ENCODE data around the gene FABP6.
"Not testable (repeated sequence)": the region's sequence is repeated elsewhere in the genome, so short reads cannot be mapped to it uniquely, and the experiment has no call there.

The FABP6 gene

DNA sequence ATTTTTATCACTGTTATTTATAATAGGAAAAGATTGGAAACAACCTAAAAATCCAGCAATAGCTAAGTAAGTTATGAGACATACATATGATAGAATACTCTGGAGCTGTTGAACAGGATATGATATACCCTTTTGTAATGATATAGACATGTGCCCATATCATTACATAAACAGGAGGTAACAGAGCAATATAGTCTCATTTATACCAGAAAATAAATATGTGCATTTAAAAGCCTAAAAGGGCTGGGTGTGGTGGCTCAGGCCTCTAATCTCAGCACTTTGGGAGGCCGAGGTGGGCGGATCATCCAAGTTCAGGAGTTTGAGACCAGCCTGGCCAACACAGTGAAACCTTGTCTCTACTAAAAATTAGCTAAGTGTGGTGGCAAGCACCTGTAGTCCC is 2.3 kb upstream of the FABP6 start:
- no peak for DNase-seq

GRCh38 chr5:160230686-160231527 is 1.6 kb downstream of the FABP6 start:
- DNase-seq = no peak

- no peak for DNase-seq
Observed at GRCh38 chr5:160231783-160232342, 2.6 kb downstream of the FABP6 start.

GRCh38 chr5:160233215-160233614 is 3.9 kb downstream of the FABP6 start:
- no peak for DNase-seq

DNA sequence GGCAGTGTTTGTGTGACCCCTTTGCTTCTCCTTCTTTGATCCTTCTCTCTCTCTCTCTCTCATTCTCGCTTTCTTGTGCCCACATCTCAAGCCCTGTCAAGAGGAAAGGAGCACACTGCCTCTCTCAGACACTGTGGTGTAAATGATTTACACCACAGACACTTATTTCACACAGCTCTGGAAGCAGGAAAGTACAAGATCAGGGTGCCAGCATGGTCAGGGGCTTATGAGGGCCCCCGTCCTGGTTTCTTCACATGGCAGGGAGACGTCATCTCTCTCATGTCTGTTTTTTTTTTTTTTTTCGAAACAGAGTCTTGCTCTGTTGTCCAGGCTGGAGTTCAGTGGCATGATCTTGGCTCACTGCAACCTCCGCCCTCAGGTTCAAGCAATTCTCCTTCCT is 6.4 kb downstream of the FABP6 start:
- DNase-seq = no peak

DNA sequence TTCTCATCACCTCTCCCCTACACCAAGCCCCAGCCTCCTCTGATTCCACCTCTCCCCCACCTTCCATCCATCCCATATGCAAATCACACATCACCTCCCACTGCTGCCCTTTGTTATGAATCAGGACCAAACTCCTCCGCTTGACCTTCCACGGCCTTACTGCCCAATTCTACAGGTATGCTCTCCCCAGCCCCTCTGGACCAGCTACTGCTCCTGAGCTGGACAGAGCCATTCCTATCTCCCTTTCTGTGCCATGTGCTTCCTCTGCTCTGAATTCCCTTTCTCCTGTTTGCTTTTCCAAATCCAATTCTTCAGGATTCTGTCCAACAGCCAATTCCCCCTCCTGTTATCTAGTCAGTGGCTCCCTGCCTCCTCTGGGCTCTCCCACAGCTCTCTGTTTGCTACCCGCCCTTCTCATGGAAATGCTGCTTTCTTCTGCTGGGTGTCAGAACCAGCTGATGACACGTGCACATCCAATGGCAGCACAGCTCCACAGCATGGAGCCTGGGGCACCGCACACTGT is 8.3 kb downstream of the FABP6 start:
- DNase-seq = no peak

- no peak for DNase-seq
Observed at GRCh38 chr5:160240350-160240749, 11.0 kb downstream of the FABP6 start.

DNA sequence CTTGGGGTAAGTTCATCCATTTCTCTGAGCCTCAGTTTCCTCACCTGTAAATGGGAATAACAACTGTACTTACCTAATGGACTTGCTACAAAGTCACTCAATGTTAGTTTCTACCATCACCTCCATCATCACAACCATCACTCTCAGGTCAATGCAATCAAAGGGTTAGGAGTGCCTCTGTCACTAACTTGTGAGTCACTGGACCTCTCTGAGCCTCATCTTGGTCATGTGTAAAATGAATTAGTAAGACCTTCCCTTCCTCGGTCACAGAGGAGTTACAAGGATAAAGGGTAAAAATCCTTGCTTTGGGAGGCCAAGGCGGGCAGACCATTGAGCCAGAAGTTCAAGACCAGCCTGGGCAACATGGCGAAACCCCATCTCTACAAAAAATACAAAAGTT is 12.8 kb downstream of the FABP6 start:
- DNase-seq = no peak

DNA sequence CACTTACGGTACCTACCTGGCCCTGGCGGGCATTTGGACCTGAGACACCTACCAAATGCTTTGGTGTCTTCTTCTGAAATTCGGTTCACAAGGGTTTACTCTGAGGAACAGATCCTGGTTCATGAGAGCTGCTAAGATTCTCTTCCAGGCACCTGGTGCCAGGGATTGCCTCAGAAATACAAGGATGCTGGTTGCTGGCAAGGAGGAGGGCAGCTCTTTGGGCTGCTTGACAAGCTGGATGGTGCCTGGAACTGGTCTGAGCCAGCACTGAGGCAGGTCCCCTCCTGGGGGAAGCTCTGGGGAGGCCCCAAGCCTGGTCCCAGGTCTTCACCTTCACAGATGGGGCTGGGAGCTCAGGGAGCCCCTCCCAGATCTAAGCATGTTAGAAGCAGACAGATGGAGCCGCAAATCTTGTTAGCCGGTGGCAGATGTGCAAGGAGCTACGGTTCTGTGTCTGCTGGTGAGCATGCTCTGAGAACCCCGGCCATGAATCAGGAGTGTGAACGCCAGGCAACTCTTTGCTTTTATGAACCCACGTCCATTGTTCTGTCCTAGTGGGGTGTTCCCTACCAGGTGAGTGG is 16.3 kb downstream of the FABP6 start:
- DNase-seq = no peak

- not testable (repeated sequence) for DNase-seq
Observed at GRCh38 chr5:160249570-160249969, 20.3 kb downstream of the FABP6 start.

GRCh38 chr5:160250226-160250625 is 20.9 kb downstream of the FABP6 start:
- DNase-seq = no peak

DNA sequence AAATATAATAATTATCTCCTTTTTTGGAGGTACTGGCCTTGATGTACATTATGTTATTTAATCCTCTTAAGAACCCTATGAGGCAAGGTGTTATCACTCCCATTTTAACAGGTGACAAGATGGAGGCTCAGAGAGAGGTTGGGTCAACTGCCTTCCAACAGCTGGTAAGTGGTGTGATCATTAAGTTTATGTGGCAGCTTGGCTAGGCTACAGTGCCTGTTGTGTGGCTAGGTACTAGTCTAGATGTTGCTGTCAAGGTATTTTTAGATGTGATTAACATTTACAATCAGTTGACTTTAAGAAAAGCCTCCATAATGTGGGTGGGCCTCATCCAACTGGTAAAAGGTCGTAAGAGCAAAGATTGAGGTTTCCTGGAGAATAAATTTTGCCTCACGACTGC is 21.5 kb downstream of the FABP6 start:
- no peak for DNase-seq

GRCh38 chr5:160251406-160252155 is 22.3 kb downstream of the FABP6 start:
- DNase-seq = no peak

GRCh38 chr5:160252916-160253315 is 23.6 kb downstream of the FABP6 start:
- DNase-seq = no peak

DNA sequence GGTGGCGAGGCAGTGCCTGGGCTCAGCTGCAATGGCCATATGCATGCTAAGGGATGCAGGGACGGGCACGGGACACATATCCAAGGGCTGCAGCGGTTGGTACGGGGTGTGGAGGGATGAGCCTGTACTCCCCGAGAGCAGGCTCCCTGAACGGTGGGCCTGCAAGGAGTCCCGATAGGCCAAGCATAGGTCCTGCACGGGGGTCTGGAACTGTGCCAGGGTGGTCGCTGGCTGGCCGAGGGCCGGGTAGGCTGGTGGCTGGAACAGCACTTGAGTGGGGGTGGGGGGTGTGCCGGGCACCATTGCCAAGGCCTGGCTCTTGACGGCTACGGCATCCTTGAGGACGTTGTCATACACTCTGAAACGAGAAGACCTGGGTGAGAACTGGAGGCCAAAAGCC is 24.1 kb downstream of the FABP6 start:
- DNase-seq = no peak

- DNase-seq = no peak
Observed at GRCh38 chr5:160254706-160255105, 25.4 kb downstream of the FABP6 start.

DNA sequence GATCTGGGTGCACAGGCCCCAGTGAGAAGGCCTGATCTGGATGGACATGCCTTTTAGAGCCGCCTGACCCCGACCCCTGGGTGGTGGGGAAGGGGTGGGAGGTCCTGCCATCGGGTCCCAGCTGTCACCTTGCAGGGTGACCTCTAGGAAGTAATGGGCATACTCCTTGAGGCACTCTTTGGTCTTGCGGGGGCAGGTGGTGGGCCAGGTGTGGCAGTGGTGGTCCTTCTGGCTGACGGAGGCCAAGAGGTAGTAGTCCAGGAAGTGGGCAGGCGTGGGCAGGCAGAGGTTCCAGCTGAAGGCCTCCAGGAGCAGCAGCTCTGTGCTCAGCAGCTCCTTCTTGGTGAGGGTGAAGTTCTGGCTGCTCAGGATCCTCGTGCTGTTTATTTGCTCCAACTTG is 30.0 kb downstream of the FABP6 start:
- no peak for DNase-seq

- no peak for DNase-seq
Observed at GRCh38 chr5:160260006-160260775, 30.9 kb downstream of the FABP6 start.

- no peak for DNase-seq
Observed at GRCh38 chr5:160260881-160261815, 31.8 kb downstream of the FABP6 start.

DNA sequence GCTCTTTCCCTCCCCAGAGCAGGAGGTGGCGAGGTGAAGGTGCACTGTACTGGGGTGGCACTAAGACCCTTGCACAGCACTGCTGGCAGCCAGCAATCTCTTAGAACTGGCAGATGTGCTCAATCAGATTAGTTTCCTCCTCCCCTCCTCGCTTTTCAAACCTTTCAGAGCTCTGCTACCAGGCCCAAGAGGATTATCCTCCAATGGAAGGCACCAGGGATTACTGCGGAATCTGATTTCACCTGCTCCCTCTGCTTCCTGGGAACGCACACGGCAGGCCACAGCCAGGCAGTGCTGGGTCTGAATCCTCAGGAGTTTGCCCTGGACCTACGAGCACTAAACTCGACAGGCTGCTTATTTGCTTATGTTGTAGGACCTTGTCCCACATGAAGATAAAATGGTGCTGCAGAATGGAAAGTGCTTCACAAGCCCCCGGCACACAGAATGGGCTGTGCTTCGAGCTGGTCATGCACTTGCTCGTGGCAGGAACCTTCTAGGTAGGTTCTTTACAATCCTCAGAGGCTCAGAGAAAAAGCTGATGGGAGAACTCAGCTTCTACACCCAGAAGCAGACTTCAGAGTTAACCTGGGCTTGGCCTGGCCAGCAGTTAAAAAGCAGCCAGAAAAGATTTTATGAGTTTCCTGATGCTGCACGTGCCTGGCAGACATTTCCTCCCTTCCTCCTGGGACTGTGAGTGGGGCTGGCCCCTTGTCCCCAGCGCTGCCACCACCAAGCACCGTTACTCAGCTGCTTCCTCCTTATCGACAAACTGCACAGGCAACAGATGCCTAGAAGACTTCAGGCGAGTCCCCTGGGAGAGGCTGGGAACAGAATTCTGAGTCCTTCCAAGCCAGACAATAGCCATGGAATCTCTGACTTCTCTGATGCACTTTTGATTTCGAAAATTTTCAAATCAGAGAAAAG is 33.1 kb downstream of the FABP6 start:
- no peak for DNase-seq
